ENCODE measurements around the gene PTGIR. TPM values are rescaled to one million over a fixed set of nuclear protein-coding genes. Genes with fewer than 3 reads are reported as not detected.

PTGIR gene
- total and polyA plus RNA-seq, 10 of the 15 experiments (the other 5 are each of a cell fraction or from before 2014, with no cell fraction given) = 0.34 to 29.1 (median 9.9) TPM

DNA sequence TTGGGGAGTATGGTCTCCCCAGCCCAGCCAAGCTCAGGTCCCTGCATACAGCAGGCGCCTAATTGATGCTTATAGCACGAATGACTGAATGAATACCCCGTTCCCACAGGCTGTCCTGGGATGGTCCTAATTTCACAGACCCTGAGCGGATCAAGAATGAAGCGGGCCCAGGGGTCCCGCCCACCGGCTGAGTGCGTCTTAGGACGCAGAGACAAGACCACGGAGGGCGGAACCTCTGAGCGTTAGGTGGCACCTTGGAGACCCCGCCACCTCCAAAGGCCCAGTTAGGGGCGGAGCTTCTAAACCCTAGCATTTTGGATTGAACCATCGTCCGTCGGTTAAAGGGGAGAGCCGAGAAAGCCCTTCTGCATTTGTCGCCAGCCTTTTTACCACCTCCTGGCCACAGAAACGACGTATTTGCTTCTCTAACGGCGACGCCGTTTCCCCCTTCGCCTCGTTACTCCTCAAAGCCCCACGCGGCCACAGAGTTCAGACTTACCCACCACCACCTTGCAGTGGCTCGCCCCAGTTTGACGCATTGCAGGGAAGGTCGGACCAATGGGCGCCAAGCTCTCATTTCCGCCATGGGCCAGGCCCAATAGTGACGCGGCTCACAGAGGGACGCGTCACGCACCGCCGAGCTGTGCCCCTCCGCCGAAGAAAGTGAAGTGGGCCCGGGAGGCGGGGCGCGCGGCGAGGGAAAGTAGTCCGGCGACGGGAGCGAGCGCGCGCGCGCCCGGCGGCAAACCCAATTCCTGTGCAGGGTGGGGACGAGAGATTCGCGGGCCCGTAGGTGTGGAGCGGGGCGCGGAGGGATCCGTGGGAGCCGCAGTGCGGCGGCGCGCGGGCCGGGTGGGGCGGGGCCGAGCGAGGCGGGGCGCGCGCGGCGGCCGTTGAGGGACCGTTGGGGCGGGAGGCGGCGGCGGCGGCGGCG lies 24.2 kb downstream of the PTGIR start (continued):
- TF ChIP-seq GABPA (IDR thresholded peaks at IDR 0.05; ENCODE audit: low read depth) (no peak), YBX1 (IDR thresholded peaks at IDR 0.05) (no peak), BRCA1 (IDR thresholded peaks at IDR 0.05; ENCODE audit: low read depth, low read length) (0 out of 2 replicates have a peak, but pooled peaks have one; percentile 8), PAX8 (IDR thresholded peaks at IDR 0.05) (no peak), ETV6 (conservative IDR thresholded peaks at IDR 0.05 in 1 of 2, IDR thresholded peaks at IDR 0.05 in 1 of 2; ENCODE audit: borderline replicate concordance in 1 of 2, low read depth in 1 of 2) (0 out of 4 replicates have a peak, but pooled peaks of 1 of the 2 experiments have one; percentile 35), HDAC2 (IDR thresholded peaks at IDR 0.05) (no peak), RAD21 (IDR thresholded peaks at IDR 0.05; ENCODE audit: insufficient read depth, low read depth, low read length) (no peak), ASH2L (IDR thresholded peaks at IDR 0.05; ENCODE audit: borderline replicate concordance, low read depth) (no peak), NR2F1 (conservative IDR thresholded peaks at IDR 0.05) (no peak; the same call in none of the 2 replicates), HDAC6 (IDR thresholded peaks at IDR 0.05; ENCODE audit: unreplicated experiment) (no peak), CUX1 (IDR thresholded peaks at IDR 0.05; ENCODE audit: insufficient replicate concordance, low read depth, low read length) (no peak), POLR2AphosphoS2 (IDR thresholded peaks at IDR 0.05; ENCODE audit: low read depth, low read length) (peak; percentile 47; the same call in 1 of the 2 replicates), TBL1XR1 (IDR thresholded peaks at IDR 0.05; ENCODE audit: low read depth, low read length) (peak; percentile 31; the same call in 1 of the 2 replicates), GATAD2B (conservative IDR thresholded peaks at IDR 0.05; ENCODE audit: low read depth) (no peak; the same call in 1 of the 2 replicates), BMI1 (IDR thresholded peaks at IDR 0.05; ENCODE audit: borderline replicate concordance) (no peak)
- TF ChIP-seq, protein P1, sequence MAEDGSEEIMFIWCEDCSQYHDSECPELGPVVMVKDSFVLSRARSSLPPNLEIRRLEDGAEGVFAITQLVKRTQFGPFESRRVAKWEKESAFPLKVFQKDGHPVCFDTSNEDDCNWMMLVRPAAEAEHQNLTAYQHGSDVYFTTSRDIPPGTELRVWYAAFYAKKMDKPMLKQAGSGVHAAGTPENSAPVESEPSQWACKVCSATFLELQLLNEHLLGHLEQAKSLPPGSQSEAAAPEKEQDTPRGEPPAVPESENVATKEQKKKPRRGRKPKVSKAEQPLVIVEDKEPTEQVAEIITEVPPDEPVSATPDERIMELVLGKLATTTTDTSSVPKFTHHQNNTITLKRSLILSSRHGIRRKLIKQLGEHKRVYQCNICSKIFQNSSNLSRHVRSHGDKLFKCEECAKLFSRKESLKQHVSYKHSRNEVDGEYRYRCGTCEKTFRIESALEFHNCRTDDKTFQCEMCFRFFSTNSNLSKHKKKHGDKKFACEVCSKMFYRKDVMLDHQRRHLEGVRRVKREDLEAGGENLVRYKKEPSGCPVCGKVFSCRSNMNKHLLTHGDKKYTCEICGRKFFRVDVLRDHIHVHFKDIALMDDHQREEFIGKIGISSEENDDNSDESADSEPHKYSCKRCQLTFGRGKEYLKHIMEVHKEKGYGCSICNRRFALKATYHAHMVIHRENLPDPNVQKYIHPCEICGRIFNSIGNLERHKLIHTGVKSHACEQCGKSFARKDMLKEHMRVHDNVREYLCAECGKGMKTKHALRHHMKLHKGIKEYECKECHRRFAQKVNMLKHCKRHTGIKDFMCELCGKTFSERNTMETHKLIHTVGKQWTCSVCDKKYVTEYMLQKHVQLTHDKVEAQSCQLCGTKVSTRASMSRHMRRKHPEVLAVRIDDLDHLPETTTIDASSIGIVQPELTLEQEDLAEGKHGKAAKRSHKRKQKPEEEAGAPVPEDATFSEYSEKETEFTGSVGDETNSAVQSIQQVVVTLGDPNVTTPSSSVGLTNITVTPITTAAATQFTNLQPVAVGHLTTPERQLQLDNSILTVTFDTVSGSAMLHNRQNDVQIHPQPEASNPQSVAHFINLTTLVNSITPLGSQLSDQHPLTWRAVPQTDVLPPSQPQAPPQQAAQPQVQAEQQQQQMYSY (CRISPR knock-in tag; IDR thresholded peaks at IDR 0.05) = no peak

All from GM12878 (cell line).